Measurements from ENCODE around the gene PLPP4. TPM values are rescaled to one million over a fixed set of nuclear protein-coding genes. Genes with fewer than 3 reads are reported as not detected.

Gene PLPP4
- total and polyA plus RNA-seq, 9 donors = 0.15 to 0.72 (median 0.31) TPM; not detected in 3

- no peak for DNase-seq
- Histone ChIP-seq H3K36me3 (no peaks in the 10 kb centered on the region), H3K4me3 (no peak overlapping the region), H3K27ac (no peak overlapping the region), H3K4me1 (ENCODE audit: insufficient read depth) (no peaks in the 10 kb centered on the region), H3K9me3 (no peaks in the 10 kb centered on the region), H3K27me3 (no peaks in the 10 kb centered on the region)
- intact Hi-C loops (cut with DNase I) = no loop called here
- WGBS, 3 donors = 69 to 86% (median 80%) methylated on average over 1 of the region's 1 CpG
- TF ChIP-seq POLR2A (IDR thresholded peaks at IDR 0.05) = no peak
- no peak for TF ChIP-seq EP300 (IDR thresholded peaks at IDR 0.05)
- no peak for TF ChIP-seq CTCF (IDR thresholded peaks at IDR 0.05)
Measured at GRCh38 chr10:120480848-120481247, 23.8 kb downstream of the PLPP4 start.

GRCh38 chr10:120483006-120483405 lies 26.0 kb downstream of the PLPP4 start:
- intact Hi-C loops (cut with DNase I) = no loop called here
- Histone ChIP-seq H3K9me3 (no peaks in the 10 kb centered on the region), H3K4me1 (ENCODE audit: insufficient read depth) (no peaks in the 10 kb centered on the region), H3K4me3 (no peak overlapping the region), H3K27me3 (no peaks in the 10 kb centered on the region), H3K36me3 (no peaks in the 10 kb centered on the region), H3K27ac (no peak overlapping the region)
- DNase-seq = no peak
- 79 to 82% (median 80%) methylated on average over 3 of the region's 3 CpGs for WGBS, 3 donors
- no peak for TF ChIP-seq EP300 (IDR thresholded peaks at IDR 0.05)
- TF ChIP-seq POLR2A (IDR thresholded peaks at IDR 0.05) = no peak
- TF ChIP-seq CTCF (IDR thresholded peaks at IDR 0.05) = no peak

- Histone ChIP-seq H3K27me3 (no peaks in the 10 kb centered on the region), H3K36me3 (no peaks in the 10 kb centered on the region), H3K9me3 (no peaks in the 10 kb centered on the region), H3K4me3 (no peak overlapping the region), H3K27ac (no peak overlapping the region), H3K4me1 (ENCODE audit: insufficient read depth) (no peaks in the 10 kb centered on the region)
- DNase-seq = no peak
- intact Hi-C loops (cut with DNase I) = no loop called here
- 41 to 43% (median 41%) methylated on average over 2 of the region's 2 CpGs for WGBS, 3 donors
- TF ChIP-seq EP300 (IDR thresholded peaks at IDR 0.05) (no peak), CTCF (IDR thresholded peaks at IDR 0.05) (no peak), POLR2A (IDR thresholded peaks at IDR 0.05) (no peak)
Measured at GRCh38 chr10:120483651-120484301, 26.7 kb downstream of the PLPP4 start.

GRCh38 chr10:120485946-120486345 lies 28.9 kb downstream of the PLPP4 start:
- Histone ChIP-seq H3K36me3 (no peaks in the 10 kb centered on the region), H3K9me3 (no peaks in the 10 kb centered on the region), H3K4me3 (no peak overlapping the region), H3K4me1 (ENCODE audit: insufficient read depth) (no peaks in the 10 kb centered on the region), H3K27ac (no peak overlapping the region), H3K27me3 (no peaks in the 10 kb centered on the region)
- intact Hi-C loops (cut with DNase I) = no loop called here
- 83 to 87% (median 84%) methylated on average over 8 of the region's 8 CpGs for WGBS, 3 donors
- TF ChIP-seq CTCF (IDR thresholded peaks at IDR 0.05) (no peak), POLR2A (IDR thresholded peaks at IDR 0.05) (no peak), EP300 (IDR thresholded peaks at IDR 0.05) (no peak)
- no peak for DNase-seq

Data from ovary (tissue), 9 donors.